Liver (tissue), 9 donors: ENCODE data around the gene IL1RAPL1. TPM values are rescaled to one million over a fixed set of nuclear protein-coding genes. Genes with fewer than 3 reads are reported as not detected.

ENCODE experiments used
- DNase-seq: peaks from one replicate; pipeline ENCODE4 v3.0.0-alpha.2; 2017; ENCODE audit warnings: low spot score
- H3K27ac ChIP-seq, 2 donors: one replicate each; pipeline ENCODE4 v1.7.0; 2013; ENCODE audit warnings: inconsistent platforms in 2 of 2, low read length in 2 of 2, control low read depth in 1 of 2, low read depth in 1 of 2, mild to moderate bottlenecking in 1 of 2
- H3K27me3 ChIP-seq, 4 donors: one replicate each; pipeline versions ENCODE4 v1.6.1 to v1.7.0; 2013; ENCODE audit warnings: low read length in 3 of 4, inconsistent platforms in 1 of 4, mild to moderate bottlenecking in 1 of 4, moderate library complexity in 1 of 4; ENCODE audit not compliant: control insufficient read depth in 4 of 4, insufficient read depth in 4 of 4
- H3K36me3 ChIP-seq, 4 donors: one replicate each; pipeline versions ENCODE4 v1.6.1 to v1.7.0; 2013; ENCODE audit warnings: low read length in 3 of 4, mild to moderate bottlenecking in 3 of 4, low read depth in 1 of 4, moderate library complexity in 1 of 4; ENCODE audit not compliant: control insufficient read depth in 4 of 4, insufficient read depth in 3 of 4
- H3K4me1 ChIP-seq, 4 donors: one replicate each; pipeline versions ENCODE4 v1.6.1 to v1.7.0; 2013; ENCODE audit warnings: low read length in 3 of 4, mild to moderate bottlenecking in 3 of 4, moderate library complexity in 1 of 4; ENCODE audit not compliant: control insufficient read depth in 4 of 4, insufficient read depth in 4 of 4
- H3K4me3 ChIP-seq, 3 donors: one replicate each; pipeline versions ENCODE4 v1.6.1 to v1.7.0; 2013; ENCODE audit warnings: low read length in 3 of 3, control low read depth in 1 of 3, low read depth in 1 of 3, mild to moderate bottlenecking in 1 of 3
- H3K9ac ChIP-seq, 2 donors: one replicate each; pipeline ENCODE4 v1.7.0; 2013; ENCODE audit warnings: low read length in 2 of 2, mild to moderate bottlenecking in 2 of 2, moderate library complexity in 2 of 2, control low read depth in 1 of 2, low read depth in 1 of 2
- H3K9me3 ChIP-seq, 4 donors: one replicate each; pipeline versions ENCODE4 v1.6.1 to v1.7.0; 2013; ENCODE audit warnings: low read length in 3 of 4; ENCODE audit not compliant: control insufficient read depth in 4 of 4
- CTCF ChIP-seq: fragments of 150-350 bp; IDR thresholded peaks from 2 replicates; pipeline ENCODE4 v1.5.1; 2017; ENCODE audit warnings: improper control_type of control experiment, low read depth, low read length; ENCODE audit not compliant: missing input control
- FOXA2 ChIP-seq: IDR thresholded peaks from 2 replicates; pipeline ENCODE4 v1.6.1; 2016; ENCODE audit warnings: antibody characterized with exemption
- HNF4A ChIP-seq, 2 donors: conservative IDR thresholded peaks; 2 replicates each; pipeline ENCODE4 v1.6.1; 2016; ENCODE audit warnings: antibody characterized with exemption in 2 of 2, mild to moderate bottlenecking in 2 of 2
- HNF4G ChIP-seq: IDR thresholded peaks from 2 replicates; pipeline ENCODE4 v1.6.1; 2016; ENCODE audit warnings: antibody characterized with exemption
- JUND ChIP-seq, 2 donors: IDR thresholded peaks; 2 replicates each; pipeline ENCODE4 v1.6.1; 2016; ENCODE audit warnings: antibody characterized with exemption in 2 of 2
- NR2F2 ChIP-seq: IDR thresholded peaks from 2 replicates; pipeline ENCODE4 v1.6.1; 2016; ENCODE audit warnings: antibody characterized with exemption
- RAD21 ChIP-seq, 2 donors: IDR thresholded peaks; 2 replicates each; pipeline ENCODE4 v1.6.1; 2016; ENCODE audit warnings: antibody characterized with exemption in 2 of 2, mild to moderate bottlenecking in 2 of 2
- RXRA ChIP-seq, 2 donors: IDR thresholded peaks; 2 replicates each; pipeline ENCODE4 v1.6.1; 2017 to 2018; ENCODE audit warnings: antibody characterized with exemption in 2 of 2, mild to moderate bottlenecking in 1 of 2
- SP1 ChIP-seq: IDR thresholded peaks from 2 replicates; pipeline ENCODE4 v1.6.1; 2018; ENCODE audit warnings: antibody characterized with exemption, mild to moderate bottlenecking
- TAF1 ChIP-seq: conservative IDR thresholded peaks from 2 replicates; pipeline ENCODE4 v1.6.1; 2016; ENCODE audit warnings: antibody characterized with exemption, mild to moderate bottlenecking
- YY1 ChIP-seq: IDR thresholded peaks from 2 replicates; pipeline ENCODE4 v1.6.1; 2016; ENCODE audit warnings: antibody characterized with exemption, mild to moderate bottlenecking
- WGBS: extraction: QIAGEN DNeasy Blood & Tissue Kit; methylation state at CpG from one replicate; pipeline ENCODE4 v1.1.7; 2013; 5-methylcytosine and 5-hydroxymethylcytosine counted together
- polyA plus RNA-seq, 2 donors: library from polyadenylated mRNA; stranded (reverse) in 1 of 2; unstranded in 1 of 2; fragments of 200-250 nt in 1 of 2; fragments of >200 nt in 1 of 2; fragmentation: Nextera tagmentation in 1 of 2; extraction: Ambion mirVana in 1 of 2; gene quantifications; one replicate each; pipeline versions ENCODE4 v1.2.1 to v1.2.3, GENCODE V29; 2013 to 2015
- total RNA-seq, 2 donors: library from RNA; depleted of rRNA; stranded (reverse); fragments of >200 nt; gene quantifications; one replicate each; pipeline ENCODE4 v1.2.3, GENCODE V29; 2014
- TF ChIP-seq, protein P1 (sequence below): IDR thresholded peaks from 2 replicates; pipeline ENCODE4 v1.6.1; 2016; ENCODE audit warnings: antibody characterized with exemption, mild to moderate bottlenecking
- TF ChIP-seq, protein P2 (sequence below): IDR thresholded peaks from 2 replicates; pipeline ENCODE4 v1.6.1; 2016; ENCODE audit warnings: antibody characterized with exemption
- TF ChIP-seq, protein P3 (sequence below): IDR thresholded peaks from 2 replicates; pipeline ENCODE4 v1.6.1; 2016; ENCODE audit warnings: antibody characterized with exemption
- donor health status: healthy.
- donor health status: healthy.
- donor health status: healthy.
- donor health status: healthy.
- donor health status: healthy.

Gene IL1RAPL1
- total and polyA plus RNA-seq, 4 donors = 0.08 to 0.33 TPM; not detected in 2

DNA sequence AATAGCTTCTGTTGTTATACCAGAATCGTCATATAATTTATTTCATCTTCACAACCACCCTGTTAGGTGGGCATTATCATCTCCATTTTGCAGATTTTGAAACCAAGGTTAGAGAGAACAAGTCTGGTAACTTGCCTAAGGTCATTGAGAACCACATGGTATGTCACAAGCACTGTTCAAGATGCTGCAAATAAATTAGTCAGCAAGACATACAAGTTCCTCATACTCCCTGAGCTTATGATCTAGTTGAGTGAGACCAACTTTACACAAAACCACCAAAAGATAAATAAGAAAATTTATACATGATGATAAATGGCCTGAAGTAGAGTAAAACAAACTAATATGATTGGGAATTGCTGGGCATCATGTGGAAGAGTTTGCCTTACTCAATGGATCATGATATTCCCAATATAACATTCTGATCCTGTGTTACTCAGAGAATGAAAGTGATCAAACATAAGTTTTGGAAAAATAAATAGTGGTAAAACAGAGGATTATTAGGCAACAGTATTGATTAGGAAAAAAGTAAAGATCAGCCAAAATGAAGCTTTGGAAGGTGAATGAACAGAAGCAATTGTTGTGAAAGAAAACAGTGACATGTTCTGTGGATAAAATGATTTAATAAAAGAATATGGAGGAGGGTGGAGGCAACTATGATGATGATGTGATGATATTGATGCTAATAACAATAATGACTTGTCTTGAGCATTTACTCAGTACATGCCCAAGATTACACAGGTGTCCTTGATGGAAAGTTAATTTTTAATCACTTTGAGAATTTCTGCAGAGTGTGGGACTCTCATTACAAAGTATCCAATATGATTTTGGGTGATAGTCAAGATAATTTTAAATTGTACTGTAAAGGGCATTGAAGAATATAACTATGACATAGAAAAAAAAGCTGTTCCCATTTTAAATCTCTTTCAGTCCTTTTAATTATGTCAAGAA lies 34.1 kb upstream of the IL1RAPL1 start:
- no peak for DNase-seq
- Histone ChIP-seq H3K9ac (no peak overlapping the region), H3K4me1 (peaks cover 0 to 11% (median 8%) of the 10 kb centered on the region in 4 donors), H3K27me3 (no peaks in the 10 kb centered on the region), H3K27ac (no peak overlapping the region), H3K36me3 (no peaks in the 10 kb centered on the region), H3K4me3 (no peak overlapping the region), H3K9me3 (peaks cover 0 to 2% (median 0%) of the 10 kb centered on the region in 4 donors)
- WGBS = 82% methylated on average over 1 of the region's 1 CpG
- TF ChIP-seq CTCF (no peak), HNF4A (conservative IDR thresholded peaks at IDR 0.05) (peak; percentile 37 to 51), RXRA (IDR thresholded peaks at IDR 0.05) (peak; percentile 41 to 61), JUND (IDR thresholded peaks at IDR 0.05) (peak in 1 of 2 donors; percentile 46), FOXA2 (peak; percentile 26), YY1 (peak; percentile 19), TAF1 (no peak), SP1 (peak; percentile 39)
- TF ChIP-seq, protein P1, sequence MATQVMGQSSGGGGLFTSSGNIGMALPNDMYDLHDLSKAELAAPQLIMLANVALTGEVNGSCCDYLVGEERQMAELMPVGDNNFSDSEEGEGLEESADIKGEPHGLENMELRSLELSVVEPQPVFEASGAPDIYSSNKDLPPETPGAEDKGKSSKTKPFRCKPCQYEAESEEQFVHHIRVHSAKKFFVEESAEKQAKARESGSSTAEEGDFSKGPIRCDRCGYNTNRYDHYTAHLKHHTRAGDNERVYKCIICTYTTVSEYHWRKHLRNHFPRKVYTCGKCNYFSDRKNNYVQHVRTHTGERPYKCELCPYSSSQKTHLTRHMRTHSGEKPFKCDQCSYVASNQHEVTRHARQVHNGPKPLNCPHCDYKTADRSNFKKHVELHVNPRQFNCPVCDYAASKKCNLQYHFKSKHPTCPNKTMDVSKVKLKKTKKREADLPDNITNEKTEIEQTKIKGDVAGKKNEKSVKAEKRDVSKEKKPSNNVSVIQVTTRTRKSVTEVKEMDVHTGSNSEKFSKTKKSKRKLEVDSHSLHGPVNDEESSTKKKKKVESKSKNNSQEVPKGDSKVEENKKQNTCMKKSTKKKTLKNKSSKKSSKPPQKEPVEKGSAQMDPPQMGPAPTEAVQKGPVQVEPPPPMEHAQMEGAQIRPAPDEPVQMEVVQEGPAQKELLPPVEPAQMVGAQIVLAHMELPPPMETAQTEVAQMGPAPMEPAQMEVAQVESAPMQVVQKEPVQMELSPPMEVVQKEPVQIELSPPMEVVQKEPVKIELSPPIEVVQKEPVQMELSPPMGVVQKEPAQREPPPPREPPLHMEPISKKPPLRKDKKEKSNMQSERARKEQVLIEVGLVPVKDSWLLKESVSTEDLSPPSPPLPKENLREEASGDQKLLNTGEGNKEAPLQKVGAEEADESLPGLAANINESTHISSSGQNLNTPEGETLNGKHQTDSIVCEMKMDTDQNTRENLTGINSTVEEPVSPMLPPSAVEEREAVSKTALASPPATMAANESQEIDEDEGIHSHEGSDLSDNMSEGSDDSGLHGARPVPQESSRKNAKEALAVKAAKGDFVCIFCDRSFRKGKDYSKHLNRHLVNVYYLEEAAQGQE = no peak
- TF ChIP-seq, protein P2, sequence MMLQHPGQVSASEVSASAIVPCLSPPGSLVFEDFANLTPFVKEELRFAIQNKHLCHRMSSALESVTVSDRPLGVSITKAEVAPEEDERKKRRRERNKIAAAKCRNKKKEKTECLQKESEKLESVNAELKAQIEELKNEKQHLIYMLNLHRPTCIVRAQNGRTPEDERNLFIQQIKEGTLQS = no peak
- TF ChIP-seq, protein P3, sequence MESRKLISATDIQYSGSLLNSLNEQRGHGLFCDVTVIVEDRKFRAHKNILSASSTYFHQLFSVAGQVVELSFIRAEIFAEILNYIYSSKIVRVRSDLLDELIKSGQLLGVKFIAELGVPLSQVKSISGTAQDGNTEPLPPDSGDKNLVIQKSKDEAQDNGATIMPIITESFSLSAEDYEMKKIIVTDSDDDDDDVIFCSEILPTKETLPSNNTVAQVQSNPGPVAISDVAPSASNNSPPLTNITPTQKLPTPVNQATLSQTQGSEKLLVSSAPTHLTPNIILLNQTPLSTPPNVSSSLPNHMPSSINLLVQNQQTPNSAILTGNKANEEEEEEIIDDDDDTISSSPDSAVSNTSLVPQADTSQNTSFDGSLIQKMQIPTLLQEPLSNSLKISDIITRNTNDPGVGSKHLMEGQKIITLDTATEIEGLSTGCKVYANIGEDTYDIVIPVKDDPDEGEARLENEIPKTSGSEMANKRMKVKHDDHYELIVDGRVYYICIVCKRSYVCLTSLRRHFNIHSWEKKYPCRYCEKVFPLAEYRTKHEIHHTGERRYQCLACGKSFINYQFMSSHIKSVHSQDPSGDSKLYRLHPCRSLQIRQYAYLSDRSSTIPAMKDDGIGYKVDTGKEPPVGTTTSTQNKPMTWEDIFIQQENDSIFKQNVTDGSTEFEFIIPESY = peak; percentile 32

DNA sequence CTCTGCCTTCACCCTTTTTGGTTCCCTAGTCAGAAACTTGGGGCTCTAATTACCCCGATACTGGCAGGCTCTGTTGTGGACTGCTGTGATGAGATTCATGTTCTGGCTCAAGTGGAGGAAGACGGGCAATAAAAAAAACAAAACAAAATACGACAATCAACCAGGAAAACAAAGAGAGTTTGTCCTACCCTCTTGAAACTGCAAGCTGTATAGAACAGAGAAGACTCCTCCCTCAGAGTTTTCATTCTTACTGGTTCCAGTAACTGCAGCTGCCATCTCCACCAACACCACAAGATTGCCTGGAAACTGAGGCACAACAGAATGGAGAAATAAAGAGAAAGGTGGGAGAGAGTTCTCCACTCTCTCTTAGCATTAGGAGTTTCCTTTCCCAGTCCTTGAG lies 11.1 kb upstream of the IL1RAPL1 start:
- no peak overlapping the region for H3K4me3 ChIP-seq
- H3K36me3 ChIP-seq = no peaks in the 10 kb centered on the region
- 75% methylated on average over 3 of the region's 3 CpGs for WGBS
- TF ChIP-seq NR2F2 = no peak
- TF ChIP-seq JUND (IDR thresholded peaks at IDR 0.05) = no peak
- TF ChIP-seq, protein P1 = no peak
- no peak for TF ChIP-seq SP1
- no peak for TF ChIP-seq CTCF
- TF ChIP-seq HNF4G = no peak
- TF ChIP-seq FOXA2 = no peak
- TF ChIP-seq RAD21 (IDR thresholded peaks at IDR 0.05) = no peak
- H3K4me1 ChIP-seq = peaks cover 0 to 2% (median 0%) of the 10 kb centered on the region in 4 donors
- H3K9me3 ChIP-seq = no peaks in the 10 kb centered on the region
- no peak overlapping the region for H3K27ac ChIP-seq
- no peak overlapping the region for H3K9ac ChIP-seq
- no peaks in the 10 kb centered on the region for H3K27me3 ChIP-seq
- no peak for DNase-seq
